HG02623 (cell line): ENCODE data around the gene TMEM222.

ENCODE experiments used
- ATAC-seq: cut with Tn5 transposase; IDR thresholded peaks from one replicate; pipeline ENCODE4 v1.9.1; 2021; ENCODE audit warnings: moderate library complexity; ENCODE audit not compliant: unreplicated experiment

TMEM222 gene

DNA sequence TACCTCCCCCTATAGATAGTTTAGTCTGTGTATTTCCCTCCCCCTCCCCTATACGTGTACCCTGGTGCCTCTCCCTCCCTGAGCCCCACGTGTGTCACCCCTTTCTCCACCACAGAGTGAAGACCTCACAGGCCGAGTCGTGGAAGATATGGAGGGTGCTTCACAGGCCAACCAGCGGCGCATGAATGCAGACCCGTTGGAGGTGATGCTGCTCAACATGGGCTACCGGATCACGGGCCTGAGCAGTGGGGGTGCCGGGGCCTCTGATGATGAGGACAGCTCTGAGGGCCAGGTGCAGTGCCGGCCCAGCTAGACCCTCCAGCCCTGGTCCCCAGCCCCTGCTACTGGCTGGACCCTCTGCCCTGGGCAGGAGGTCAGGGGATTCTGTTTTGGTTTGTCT lies 15.9 kb upstream of the TMEM222 start:
- no peak for ATAC-seq

DNA sequence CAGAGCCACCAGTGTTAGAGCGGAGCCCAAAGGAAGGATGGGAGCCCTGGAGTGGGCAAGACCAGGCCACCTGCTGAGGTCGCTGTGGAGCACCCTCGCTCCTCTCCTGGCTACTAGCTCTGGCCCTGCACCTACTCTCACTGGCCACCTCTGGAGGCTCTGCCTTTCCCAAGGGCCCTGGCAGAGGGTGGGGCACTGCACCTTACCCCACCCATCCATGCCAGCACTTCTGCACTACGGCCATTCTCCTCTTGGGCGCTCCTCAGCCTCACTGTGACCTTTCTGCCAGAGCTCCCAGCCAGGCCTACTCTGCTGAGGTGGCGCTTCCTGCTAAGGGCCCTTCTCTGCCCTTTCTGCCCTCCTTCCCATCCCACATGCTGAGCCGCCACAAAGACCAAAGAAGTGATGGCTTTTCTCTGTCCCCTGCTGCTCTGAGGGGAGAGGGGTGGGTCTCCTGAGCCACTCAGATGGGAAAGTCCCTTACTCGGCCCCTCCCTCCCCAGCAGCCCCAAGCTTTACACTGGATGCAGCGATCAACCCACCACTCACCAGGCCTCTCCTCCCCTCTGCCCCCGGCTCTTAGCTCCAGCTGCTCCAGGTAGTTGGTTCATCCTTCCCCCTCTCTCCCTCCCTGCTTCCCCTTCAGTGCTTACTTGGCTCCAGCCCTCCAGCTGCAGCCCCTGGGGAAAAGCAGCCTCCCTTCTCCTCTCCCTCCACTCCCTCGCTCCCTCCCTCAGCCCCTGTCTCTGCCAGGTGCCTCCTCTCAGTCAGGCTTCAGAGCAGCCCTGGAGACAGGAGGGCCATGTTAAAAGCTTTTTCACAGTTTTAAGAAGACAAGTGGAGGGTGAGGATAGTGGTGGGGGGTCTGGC lies 14.8 kb upstream of the TMEM222 start:
- ATAC-seq: no peak

DNA sequence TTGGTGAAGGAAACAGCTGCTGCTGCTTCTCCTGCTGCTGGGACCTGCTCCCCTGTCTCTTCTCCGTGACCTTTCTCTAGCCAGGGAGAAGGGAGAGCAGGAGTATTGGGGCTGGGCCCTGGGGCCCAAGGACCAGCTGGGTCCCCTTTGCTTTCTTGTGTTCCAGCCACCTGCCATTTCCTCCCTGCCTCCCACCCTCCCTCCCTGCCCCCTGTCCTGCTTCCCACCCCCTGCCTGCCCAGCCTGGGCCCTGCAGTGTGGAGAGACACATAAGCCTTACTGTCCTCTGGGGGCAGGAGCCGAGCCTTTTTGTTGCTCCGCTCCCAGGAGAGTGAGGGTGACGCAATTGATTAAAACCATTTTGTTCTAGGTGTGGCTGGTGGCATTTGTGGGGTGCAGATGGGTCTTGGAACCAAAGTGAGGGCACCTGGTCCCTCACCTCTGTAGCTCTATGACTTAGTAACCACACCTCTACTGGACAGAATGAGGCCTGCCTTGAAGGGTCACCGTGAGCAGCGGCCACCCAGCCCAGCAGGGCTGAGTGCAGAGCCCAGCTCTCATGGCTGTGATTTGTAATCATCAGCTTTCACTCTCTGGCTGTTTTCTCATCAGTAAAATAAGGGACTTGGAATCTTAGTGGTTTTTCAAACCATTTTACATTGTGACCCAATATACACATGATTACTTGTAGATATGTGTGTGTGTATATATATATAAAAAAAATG lies 13.9 kb upstream of the TMEM222 start:
- ATAC-seq: no peak

DNA sequence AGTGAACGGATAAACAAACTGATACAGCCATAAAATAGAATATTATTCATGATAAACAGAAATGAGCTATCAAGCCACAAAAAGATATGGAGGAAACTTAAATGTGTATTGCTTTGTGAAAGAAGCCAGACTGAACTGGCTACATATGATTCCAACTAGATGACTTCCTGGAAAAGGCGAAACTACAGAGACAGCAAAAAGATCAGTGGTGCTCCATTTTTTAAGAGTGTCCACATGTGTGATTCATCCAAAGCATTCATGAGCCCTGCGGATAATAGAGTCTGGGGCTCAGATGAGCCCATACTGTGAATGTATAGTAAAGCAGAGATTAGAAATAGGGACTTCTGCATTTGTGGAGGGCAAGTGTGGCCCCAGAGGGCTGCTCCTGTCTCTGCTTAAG lies 7.8 kb upstream of the TMEM222 start:
- no peak for ATAC-seq

DNA sequence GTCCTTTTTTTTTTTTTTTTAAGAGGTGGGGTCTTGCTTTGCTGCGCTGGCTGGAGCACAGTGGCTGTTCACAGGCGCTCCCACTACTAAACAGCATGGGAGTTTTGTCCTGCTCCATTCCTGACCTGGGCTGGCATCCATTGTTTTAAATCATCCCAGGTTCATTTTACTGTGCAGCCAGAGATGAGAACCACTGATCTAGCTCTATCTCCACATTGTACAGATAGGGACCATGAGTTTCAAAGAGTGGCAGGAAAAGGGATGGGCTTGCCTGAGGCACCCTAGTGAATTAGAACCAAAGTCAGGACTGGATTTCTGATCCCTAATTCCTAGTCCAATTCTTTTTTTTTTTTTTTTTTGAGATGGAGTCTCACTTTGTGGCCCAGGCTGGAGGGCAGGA lies 7.2 kb upstream of the TMEM222 start:
- no peak for ATAC-seq

DNA sequence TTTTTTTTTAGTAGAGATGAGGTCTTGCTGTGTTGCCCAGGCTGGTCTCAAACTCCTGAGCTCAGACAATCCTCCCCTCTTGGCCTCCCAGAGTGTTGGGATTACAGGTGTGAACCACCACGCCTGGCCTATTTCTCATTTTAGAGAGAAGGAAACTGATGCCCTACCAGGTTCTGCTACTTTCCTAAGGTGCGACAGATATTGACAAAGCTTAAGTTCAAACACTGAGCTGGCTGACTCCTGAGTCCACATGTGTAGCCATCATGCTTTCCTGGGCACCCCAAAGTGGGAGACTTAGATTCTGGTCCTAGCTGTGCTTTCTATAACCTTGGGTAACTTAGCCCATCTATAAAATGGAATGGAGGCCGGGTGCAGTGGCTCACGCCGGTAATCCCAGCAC lies 5.1 kb upstream of the TMEM222 start:
- ATAC-seq: no peak

DNA sequence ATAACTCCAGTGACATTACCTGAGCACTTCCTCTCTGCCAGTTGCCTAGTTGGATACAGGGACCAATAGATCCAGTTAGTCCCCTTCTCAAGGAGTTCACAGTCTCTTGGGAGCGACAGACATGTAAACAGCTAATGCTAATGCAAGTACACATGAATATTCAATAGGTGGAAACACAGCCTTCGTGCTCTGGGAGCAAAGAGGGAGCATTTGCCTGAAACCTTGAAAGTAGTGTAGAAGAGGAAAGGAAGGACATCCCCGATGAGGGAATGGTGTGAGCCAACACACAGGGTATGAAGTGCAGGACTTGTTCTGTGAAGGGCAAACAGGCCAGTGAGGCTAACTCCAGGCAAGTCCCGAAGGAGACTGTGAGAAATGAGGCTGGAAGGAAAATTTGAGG lies 3.8 kb upstream of the TMEM222 start:
- no peak for ATAC-seq

DNA sequence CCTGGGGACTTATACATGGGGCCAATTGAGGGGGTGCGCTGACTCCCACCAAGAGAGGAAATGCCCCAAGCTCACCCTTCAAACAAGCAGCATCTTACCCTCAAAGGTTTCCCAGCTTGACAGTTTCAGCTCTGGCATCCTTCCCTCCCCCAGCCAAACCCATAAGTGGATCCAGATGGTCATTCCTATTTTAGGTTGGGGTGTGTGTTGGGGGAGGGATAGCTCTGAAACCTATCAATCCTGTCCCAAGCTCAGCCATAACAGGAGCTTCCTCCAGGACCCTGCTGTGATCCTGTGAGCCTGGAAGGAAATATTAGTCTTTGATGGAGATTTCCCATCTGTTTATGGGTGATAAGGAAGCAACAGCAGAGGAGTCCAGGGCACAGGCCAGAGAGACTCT lies 3.4 kb upstream of the TMEM222 start:
- ATAC-seq: no peak

DNA sequence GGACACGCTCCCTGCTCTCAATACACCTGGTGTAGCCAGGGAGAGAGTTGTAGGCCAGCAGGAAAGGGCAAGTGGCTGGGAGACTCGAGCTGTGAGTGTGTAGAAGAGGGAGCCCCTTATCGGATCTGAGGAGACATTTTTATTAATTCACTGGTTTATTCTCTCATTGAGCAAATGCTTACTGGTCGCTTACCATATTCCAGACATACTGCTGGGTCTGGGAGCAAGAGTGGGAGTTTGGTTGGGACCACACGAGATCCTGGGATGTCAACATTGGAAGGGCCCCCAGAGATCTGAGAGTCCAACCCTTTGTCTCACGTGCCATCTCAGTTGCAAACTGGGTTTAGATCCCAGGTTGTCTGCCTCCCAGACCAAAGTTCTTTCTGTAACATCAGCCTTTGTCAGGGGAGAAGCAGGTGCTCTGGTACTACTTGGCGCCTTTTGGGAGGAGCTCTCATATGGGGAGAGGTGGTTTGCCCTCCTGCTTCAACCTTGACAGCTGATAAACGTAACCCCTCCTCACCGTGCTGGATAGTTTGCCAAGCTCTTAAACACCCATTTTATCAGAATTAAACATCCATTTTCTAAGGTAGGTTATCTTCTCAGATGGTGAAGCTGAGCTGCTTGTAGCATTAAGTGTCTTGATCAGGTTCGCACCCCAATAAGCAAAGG lies 742 bp downstream of the TMEM222 start:
- no peak for ATAC-seq

DNA sequence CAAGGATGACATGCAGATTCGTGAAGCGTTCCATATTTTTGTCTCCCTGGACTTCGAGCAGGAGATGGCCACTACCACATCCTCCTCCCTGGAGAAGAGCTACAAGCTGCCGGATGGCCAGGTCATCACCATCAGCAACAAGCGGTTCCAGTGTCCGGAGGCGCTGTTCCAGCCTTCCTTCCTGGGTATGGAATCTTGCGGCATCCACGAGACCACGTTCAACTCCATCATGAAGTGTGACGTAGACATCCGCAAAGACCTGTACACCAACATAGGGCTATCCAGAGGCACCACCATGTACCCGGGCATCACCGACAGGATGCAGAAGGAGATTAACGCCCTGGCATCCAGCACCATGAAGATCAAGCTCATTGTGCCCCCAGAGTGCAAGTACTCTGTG lies 3.3 kb downstream of the TMEM222 start:
- no peak for ATAC-seq

DNA sequence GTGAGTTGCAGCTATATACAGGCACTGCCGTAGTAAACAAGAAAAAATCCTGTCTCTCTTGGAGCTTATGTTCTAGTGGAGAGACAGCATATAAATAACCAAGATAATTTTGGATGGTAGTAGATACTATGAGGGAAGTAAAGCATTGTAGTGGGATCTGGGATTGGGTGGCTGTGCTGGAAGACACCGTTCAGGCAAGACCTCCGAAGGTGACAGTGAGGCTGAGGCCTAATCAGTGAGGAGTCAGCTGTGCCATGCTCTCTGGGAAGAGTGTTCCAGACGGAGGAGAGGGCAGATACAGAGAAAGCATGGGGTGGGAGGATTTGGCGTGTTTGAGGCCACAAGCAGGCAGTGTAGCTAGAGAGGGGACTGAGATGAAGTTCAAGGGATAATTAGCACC lies 6.0 kb downstream of the TMEM222 start:
- ATAC-seq: no peak

DNA sequence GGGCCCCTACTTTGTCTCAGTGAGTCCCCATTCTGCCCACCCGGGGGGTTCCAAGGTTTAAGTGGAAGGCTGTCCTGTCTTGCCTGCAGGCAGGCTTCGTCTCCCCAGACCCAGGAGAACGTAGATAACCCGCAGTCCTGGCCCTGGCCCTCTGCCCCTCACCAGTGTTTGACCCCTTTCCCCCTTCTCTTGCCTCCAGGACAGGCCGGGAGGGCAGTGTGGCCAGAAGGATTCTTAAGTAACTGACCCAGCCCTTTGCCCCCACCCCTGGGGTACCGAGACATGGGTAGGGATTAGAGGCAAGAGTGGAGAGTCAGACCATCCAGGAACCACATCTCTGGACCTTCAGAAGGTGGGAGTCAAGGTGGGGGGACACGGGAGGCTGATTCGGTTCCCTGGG lies 8.8 kb downstream of the TMEM222 start:
- no peak for ATAC-seq

DNA sequence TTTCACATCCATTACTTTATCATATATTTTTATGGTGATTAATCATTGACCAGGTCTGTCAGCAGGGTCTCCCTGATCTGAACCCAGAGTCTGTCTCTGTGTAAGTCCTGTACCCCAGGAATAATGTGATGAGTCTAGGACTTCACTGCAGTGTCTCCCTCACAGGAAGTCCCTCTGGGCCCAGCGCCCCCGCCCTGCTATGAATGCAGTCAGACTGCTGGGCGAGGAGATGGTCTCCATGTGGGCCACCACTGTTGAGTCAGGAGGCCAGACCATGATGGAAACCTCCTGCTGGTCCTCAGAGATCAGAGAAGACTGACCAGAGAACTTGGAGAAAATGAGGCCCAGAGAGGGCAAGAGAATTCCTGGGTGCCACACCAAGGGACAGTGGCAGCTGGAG lies 9.5 kb downstream of the TMEM222 start:
- no peak for ATAC-seq

DNA sequence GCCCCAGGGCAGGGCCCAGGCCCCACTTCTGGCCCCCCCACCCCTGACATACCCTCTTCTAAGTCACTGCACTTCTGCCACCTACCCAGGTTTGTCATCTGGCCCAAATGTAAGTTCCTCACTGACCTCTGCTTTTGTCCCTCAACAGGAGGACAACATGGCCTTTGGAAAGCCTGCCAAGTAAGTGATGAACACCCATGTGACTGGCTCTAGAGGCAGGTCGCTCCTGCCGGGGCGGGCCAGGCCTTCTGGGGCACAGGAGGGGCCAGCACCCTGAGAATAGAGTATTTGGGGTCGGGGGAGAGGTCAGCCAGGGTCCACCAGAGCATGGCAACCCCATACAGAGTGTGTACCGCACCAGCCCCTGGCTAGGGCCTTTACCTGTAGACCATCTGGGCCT lies 10.0 kb downstream of the TMEM222 start:
- ATAC-seq: no peak

DNA sequence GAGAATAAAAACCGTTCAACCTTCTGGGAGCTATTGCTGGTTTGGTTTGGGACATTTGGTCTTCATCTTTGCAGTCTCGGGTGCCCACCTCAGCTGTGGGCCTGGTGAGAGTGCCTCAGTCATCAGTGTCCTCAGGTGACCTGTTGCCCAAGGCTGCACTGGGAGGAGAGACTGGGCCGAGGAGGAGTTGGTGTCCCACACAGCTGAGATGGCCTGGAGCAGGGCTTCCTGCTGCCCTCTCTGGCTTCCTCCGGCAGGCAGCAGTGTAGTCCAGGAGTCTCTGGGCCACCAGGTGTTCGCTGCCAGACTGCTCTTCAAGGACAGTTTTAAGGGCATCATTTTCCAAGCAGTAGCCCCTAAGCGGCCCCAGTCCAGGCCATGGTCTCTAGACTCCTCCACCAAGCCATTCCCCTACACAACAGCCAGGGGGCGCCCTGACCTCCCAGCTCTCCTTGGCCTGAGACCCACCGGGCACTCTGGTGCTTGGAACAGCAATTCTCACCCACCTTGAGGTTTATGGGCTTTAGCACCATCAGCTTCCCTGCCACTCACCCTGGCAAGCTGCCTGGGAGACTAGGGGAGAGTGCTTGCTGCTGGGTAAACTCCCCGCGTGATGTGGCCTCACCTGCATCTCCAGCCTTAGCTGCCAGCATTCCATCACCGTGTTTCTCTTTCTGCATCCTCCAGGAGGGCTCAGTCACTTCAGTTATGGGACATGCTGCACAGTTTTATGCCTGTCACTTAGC lies 10.7 kb downstream of the TMEM222 start:
- no peak for ATAC-seq

DNA sequence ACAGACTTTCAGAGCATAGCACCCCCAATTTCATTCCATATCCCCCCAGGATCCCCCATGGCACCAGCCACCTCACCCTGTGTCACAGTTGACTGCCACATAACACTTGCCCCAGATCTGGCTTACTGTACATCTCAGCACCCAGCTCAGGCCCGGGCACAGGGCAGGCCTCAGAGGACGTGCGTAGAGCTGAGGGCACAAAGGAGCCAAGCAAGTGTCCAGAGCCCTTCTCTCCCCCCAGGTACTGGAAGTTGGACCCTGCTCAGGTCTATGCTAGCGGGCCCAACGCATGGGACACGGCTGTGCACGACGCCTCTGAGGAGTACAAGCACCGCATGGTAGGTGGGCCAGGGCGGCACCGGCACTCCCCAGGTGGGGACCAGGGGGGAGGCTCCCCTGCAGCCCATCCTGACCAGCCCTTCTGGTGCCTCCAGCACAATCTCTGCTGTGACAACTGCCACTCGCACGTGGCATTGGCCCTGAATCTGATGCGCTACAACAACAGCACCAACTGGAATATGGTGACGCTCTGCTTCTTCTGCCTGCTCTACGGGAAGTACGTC lies 11.8 kb downstream of the TMEM222 start:
- no peak for ATAC-seq

DNA sequence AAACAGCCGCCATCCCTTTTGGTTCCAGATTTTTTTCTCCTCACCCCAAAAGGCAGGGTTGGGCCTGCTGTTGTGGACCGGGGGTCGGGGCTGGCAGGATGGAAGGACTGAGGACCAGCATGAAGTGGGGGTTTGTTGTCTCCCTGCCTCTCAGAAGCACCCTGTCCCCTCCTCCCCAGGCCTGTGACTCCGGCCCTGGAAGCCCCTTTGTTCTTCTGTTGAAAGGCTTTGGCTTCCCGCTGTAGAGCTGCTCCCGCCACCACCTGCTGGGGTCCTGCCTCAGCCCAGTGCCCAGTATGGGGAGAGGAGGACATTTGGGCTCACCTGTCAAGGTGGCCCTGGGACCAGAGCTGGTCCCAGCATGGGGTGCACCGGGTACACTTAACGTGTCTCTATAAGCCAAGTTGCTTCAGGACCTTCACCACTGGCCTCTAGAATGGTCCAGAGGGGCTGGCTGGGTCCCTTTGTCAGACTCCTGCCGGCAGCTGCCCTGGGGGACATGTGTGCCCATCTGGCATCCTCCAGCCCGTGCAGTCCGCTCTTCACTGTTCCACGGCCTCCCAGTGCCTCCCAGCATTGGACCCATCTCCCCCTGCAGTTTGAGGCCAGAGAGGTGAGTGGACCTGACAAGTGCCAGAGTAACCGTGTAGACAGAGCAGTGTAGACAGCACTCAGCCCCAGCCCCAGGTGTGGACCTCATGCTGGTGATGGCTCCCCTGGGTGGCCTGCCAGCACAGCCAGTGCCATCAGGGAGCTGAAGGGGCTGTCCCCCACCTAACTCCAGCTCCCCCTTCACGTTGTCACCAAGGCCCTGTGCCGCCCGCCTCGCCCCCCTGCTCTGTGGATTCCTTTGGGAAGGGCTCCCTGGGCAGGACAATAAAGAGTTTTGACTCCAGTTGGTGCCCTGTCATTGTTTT lies 13.8 kb downstream of the TMEM222 start:
- no peak for ATAC-seq

DNA sequence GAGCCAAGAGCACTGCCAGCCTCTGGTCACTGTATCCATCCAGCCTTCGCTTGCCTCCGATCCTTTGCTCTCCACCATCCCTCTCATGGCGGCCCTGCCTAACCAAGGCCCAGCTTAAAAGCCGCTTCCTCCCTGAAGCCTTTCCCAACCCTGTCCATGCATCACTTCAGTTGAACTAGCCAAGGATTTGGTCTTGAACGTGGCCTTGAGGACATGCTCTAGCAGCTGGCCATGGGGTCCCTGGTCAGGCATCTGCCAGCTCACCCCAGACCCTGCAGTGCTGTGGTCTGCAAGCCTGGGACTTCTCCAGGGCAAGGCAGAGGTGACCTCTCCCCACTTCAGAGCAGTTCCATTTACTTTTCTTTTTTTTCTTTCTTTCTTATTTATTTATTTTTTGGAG lies 14.8 kb downstream of the TMEM222 start:
- ATAC-seq: no peak

DNA sequence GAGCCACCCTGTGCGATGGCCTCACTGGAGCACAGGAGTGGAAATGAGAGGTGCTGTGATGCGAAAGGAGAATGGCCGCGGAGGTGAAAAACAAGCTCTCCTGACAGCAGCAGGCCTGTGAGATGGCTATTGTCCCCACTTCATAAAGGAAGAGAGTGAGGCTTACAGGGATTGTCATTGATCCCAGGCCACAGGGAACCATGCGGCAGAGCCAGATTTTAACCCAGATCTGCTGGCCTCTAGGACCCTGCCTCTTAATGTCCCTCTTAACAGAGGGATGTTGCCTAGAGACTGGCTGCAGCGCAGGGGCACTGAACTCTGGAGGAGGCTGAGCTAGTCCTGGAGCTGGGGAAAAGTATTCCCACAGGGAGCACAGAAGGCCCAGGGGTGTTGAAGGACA lies 16.8 kb downstream of the TMEM222 start:
- no peak for ATAC-seq

DNA sequence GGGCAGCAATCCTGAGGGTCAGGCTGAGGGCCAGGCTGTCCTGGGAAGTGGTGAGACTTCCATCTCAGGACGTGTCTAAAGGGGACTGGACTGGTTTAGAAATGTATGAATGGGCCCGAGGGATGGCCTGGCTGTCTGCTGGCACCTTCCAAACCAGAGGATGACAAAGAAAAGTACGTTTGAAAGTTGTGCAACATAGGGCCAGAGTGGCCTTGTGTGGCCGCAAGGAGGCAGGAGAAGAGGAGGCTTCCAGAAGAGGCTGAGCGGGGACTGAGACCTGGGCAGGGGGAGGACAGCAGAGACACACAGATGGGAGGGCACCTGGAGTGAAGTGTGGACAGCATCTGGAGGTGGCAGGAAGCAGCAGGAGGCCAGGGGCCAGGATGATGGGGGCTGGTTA lies 17.2 kb downstream of the TMEM222 start:
- ATAC-seq: no peak
